GM12865 (cell line): Measurements from ENCODE around the gene SHPK.

Source experiments
- DNase-seq: peaks from one replicate; pipeline ENCODE4 v3.0.0; 2010; ENCODE audit warnings: low read depth
- H3K4me3 ChIP-seq: 2 replicates; pipeline ENCODE4 v1.5.1; 2011; ENCODE audit warnings: mild to moderate bottlenecking, low read depth, low read length, control low read depth
- TF ChIP-seq, protein P1 (sequence below): IDR thresholded peaks from 2 replicates; pipeline ENCODE4 v1.5.1; 2011; ENCODE audit warnings: low read length, control low read depth, low read depth, inconsistent platforms; ENCODE audit not compliant: insufficient read depth; ENCODE audit errors: missing control alignments

Gene SHPK

DNA sequence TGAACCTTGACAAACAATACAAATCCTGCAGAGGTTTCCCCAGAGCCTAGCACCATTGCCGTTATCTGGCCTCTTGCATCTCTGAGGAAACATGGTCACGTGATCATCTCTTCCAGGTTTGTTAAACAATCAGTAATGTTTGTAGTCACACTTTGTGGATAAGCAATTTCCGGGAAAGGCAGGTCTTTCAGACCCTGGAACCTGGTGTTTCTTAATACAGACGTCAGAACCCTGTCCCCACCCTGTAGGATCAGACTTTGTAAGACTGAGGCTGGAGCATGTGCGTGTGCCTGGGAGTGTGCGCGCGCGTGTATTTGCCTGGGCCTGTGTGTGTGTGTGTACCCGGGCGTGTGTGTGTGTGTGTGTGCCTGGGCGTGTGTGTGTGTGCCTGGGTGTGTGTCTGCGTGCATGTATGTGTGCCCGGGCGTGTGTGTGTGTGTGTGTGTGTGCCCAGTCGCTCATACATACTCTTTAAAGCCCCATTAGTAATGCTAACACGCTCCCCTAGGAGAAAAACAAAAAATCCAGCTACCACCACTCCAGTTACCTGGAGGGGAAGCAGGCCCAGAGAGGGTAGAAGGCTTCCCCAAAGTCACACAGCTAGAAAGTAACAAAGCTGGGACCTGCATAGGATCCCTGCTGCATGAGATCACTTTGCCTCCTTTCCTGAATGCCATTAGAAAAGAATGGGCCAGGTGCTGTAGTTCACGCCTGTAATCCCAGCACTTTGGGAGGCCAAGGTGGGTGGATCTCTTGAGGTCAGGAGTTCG lies 5.9 kb upstream of the SHPK start:
- TF ChIP-seq, protein P1, sequence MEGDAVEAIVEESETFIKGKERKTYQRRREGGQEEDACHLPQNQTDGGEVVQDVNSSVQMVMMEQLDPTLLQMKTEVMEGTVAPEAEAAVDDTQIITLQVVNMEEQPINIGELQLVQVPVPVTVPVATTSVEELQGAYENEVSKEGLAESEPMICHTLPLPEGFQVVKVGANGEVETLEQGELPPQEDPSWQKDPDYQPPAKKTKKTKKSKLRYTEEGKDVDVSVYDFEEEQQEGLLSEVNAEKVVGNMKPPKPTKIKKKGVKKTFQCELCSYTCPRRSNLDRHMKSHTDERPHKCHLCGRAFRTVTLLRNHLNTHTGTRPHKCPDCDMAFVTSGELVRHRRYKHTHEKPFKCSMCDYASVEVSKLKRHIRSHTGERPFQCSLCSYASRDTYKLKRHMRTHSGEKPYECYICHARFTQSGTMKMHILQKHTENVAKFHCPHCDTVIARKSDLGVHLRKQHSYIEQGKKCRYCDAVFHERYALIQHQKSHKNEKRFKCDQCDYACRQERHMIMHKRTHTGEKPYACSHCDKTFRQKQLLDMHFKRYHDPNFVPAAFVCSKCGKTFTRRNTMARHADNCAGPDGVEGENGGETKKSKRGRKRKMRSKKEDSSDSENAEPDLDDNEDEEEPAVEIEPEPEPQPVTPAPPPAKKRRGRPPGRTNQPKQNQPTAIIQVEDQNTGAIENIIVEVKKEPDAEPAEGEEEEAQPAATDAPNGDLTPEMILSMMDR: no peak
- H3K4me3 ChIP-seq: no peak overlapping the region
- no peak for DNase-seq

DNA sequence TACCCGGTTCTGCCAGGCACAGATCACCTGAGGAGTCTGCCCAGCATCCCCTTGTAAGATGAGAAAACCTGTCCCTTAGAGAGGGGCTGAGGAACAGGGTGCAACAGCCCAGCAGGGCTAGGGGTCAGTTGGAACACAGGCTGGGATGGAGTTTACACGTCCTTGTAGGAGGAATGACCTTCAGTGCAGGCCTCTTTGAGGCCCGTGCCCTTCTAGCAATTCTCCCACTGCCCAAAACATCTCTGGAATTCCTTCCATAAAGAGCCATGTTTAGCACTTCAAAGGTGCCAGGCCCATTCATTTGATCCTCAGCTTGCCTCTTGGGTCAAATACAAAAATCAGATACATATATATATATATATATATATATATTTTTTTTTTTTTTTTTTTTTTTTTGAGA lies 5.0 kb upstream of the SHPK start:
- H3K4me3 ChIP-seq: no peak overlapping the region
- TF ChIP-seq, protein P1: no peak
- no peak for DNase-seq

DNA sequence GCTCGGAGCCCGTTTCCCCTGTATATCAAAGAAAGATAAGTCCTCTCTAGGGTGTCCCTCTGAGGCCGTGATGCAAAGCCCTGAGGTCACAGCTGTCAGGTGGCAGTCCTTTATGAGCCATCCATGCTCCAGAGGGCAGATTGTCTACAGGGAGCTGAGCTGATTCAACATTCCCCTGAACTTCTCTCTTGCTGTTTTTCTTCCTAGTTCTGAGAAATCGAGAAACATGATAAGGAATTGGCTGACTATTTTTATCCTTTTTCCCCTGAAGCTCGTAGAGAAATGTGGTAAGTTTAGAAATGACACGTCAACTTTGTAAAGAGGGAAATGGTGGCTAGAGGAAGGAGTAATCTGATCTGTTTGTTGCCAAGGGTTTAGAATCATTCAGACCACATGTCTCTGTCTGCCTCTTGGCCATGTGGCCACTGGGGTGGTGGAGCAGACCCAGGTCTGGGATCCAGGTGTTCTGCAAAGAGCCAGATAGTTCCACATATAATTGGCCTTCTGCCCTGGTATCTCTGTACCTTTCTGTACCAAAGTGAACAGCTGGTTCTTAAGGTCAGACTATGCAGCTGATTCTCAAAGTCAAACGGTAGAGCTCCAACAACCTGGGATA lies 4.0 kb upstream of the SHPK start:
- H3K4me3 ChIP-seq: no peak overlapping the region
- DNase-seq: peak; percentile 21
- TF ChIP-seq, protein P1: no peak

DNA sequence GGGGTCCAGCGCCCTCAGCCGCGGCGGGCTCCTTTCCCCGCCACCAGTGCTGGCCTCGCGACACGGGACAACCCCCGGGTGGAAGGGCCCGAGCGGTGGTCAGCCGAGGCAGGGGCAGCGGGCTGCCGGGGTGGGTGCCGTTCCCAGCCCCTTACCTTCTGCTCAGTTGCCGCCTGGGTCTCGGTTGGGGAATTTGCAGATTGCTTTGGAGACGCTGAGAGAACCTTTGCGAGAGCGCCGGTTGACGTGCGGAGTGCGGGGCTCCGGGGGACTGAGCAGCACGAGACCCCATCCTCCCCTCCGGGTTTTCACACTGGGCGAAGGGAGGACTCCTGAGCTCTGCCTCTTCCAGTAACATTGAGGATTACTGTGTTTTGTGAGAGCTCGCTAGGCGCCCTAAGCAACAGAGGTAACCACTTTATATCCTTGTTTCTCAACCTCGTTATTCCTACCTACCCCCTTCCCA lies 891 bp upstream of the SHPK start:
- TF ChIP-seq, protein P1: no peak
- peak overlapping the region; percentile 98 for H3K4me3 ChIP-seq
- DNase-seq: peak; percentile 20

DNA sequence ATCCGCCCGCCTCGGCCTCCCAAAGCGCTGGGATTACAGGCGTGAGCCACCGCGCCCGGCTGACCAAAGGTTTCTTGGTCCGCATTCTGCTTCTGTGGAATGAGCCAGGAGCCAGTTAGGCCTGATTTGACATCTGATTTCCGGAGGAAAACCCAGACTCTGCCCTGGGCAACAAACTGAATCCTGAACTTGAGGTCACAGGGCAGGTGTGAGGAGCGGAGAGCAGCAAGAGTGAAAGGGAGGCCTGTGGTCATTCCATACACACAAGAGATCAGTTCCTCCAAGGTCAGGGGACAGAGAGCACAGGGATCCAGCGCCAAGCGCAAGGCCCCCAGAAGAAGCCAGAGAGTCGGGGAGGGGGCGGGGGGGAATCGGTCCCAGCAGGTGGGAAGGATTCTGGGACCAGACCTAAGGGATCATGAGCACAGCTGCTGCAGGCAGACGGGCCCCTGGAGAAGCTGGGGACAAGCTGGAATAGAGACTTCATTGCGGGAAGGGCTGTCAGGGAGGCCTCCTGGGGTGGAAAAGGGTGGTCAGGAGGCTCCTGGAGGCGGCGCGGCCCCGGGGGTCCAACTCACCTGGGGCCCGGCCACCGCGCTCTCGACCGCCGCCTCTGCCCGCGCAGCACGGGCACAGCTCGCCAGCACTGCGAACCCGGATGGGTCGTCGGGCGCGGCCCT lies 436 bp downstream of the SHPK start:
- TF ChIP-seq, protein P1: peak; percentile 1
- DNase-seq: peak; percentile 63
- H3K4me3 ChIP-seq: peak overlapping the region; percentile 98

DNA sequence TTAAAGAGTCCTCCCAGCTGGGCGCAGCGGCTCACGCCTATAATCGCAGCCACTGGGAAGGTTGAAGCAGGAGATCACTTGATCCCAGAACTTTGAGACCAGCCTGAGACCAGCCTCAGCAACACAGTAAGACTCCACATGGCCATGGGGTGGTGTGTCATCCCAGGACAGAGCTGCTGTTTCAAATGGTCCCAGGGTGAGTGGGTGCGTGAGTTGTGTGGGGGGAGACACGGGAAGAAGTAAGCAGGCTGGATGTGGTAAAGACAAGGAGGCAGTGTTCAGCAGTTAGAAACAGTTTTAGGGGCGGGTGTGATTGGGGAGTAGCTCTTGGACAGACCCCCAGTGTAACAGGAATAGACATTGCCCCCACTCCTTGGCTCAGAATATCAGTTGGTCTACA lies 3.8 kb downstream of the SHPK start:
- DNase-seq: no peak
- TF ChIP-seq, protein P1: no peak
- H3K4me3 ChIP-seq: no peak overlapping the region
